ELF-1 (cell line): Measurements from ENCODE around the gene ZNF580.

ENCODE experiments used
- DNase-seq: peaks from one replicate; pipeline ENCODE4 v3.0.0-alpha.2; 2016; ENCODE audit warnings: low read depth, low spot score

ZNF580 gene

GRCh38 chr19:55691561-55692481, 51.0 kb downstream of the ZNF580 start:
- DNase-seq: no peak

- no peak for DNase-seq
These were observed 51.9 kb downstream of the ZNF580 start for GRCh38 chr19:55692681-55693081.
